ENCODE data around the gene XKR3. TPM values are rescaled to one million over a fixed set of nuclear protein-coding genes. Genes with fewer than 3 reads are reported as not detected.
"Not testable (repeated sequence)": the region's sequence is repeated elsewhere in the genome, so short reads cannot be mapped to it uniquely, and the experiment has no call there.

The XKR3 gene
- total RNA-seq = not detected

- DNase-seq = no peak
These were observed at the start of gene XKR3 for GRCh38 chr22:16824716-16825687. XKR3 (minus strand) TSS chr22:16825411; CDS start chr22:16808073, 17,338 bp downstream.

- not testable (repeated sequence) for DNase-seq
These were observed 44.4 kb upstream of the XKR3 start for GRCh38 chr22:16869640-16870039.

DNA sequence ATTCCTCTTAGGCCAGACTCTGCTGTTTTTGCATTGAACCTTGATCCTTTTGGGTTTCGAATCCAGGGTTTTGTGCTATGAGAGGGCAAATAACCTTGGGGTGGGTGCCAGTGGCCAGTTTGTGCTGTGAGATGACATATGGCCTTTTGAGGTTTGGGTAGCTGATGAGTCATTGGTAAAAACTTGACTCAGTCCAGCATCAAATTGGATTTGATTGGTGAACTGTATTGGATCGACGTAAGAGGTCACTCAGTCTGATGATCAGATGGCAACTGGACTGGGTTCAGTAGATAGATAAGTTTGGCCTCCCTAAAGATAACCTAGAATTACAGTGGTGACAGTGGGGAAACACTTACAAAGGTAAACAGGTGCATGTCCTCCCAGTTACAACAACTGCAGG is 41.0 kb upstream of the XKR3 start:
- DNase-seq = no peak

DNA sequence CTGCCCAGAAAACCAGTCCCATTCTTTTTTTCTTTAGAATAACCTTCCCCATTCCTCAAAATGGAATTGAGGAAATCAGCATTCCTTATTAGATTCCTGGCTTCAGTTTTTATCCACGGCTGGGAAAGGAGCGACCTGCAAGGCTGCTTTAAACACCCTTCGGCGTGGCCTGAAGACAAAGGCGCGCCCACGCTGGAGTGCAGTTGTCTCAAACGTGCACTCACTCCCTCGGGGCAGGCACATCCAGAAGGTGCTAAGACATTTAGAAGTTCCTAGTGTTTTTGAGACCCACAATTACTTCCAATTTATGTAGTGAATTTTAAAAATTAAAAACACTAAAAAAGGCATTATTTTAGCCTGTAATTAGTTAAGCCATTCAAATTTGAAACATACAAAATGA is 31.6 kb upstream of the XKR3 start:
- DNase-seq = not testable (repeated sequence)

DNA sequence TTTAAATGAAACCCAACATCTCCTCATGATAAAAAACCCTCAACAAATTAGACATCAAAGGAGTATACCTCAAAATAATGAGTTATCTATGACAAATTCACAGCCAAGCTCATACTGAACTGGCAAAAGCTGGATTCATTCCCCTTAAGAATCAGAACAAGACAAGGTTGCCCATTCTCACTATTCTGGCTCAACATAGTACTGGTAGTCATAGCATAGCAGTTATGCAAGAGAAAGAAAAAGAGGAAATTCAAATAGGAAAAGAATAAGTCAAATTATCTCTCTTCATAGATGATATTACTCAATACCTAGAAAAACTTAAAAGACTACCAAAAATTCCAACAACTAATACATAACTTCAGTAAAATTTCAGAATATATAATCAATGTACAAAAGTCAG is 29.4 kb upstream of the XKR3 start:
- no peak for DNase-seq

DNA sequence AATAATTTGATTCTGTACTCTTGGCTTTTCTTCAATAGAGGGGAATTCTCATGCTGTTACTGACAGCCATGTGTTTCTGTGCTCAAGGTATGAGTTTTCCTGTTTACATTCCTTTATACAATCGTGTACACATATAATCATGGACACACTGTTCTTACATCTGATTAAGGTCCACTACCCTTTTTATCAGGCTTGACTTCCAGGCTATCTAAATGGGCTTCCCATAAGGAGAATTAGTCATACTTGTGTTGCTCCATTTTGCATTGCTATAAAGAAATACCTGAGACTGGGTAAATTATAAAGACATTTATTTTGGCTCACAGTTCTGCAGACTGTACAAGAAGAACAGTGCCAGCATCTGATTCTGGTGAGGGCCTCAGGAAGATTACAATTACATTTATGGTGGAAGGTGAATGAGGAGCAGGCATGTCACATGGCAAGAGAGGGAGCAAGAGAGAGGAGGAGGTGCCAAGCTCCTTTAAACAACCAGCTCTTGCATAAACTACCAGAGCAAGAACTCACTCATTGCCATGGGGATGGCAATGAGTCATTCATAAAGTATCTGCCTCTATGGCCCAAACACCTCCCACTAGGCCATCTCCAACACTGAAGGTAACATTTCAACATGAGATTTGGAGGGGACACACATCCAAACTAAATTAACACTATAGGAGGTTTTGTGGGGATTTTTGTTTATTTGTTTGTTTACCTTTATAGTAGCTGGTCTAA is 26.2 kb upstream of the XKR3 start:
- not testable (repeated sequence) for DNase-seq

DNA sequence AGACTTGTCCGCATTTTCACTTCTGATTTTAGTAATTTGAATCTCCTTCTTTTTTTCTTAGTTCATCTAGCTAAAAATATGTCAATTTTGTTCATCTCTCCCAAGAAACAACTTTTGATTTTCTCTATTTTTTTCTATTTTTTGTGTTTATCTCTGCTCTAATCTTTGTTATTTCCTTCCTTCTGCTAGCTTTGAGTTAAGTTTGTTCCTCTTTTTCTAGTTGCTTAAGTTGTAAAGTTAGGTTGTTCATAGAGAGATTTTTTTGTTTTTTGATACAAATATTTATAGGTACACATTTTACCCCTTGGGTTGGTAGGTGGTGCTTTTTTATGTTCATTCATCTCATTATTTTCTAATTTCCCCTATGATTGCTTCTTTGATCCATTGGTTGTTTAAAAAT is 22.1 kb upstream of the XKR3 start:
- no peak for DNase-seq

- no peak for DNase-seq
These were observed 20.7 kb upstream of the XKR3 start for GRCh38 chr22:16845881-16846280.

- DNase-seq = no peak
These were observed 20.3 kb upstream of the XKR3 start for GRCh38 chr22:16845465-16845864.

- DNase-seq = no peak
These were observed 19.3 kb upstream of the XKR3 start for GRCh38 chr22:16844529-16844928.

GRCh38 chr22:16838073-16838472 is 12.9 kb upstream of the XKR3 start:
- DNase-seq = no peak

- DNase-seq = no peak
These were observed 9.8 kb upstream of the XKR3 start for GRCh38 chr22:16834971-16835370.

DNA sequence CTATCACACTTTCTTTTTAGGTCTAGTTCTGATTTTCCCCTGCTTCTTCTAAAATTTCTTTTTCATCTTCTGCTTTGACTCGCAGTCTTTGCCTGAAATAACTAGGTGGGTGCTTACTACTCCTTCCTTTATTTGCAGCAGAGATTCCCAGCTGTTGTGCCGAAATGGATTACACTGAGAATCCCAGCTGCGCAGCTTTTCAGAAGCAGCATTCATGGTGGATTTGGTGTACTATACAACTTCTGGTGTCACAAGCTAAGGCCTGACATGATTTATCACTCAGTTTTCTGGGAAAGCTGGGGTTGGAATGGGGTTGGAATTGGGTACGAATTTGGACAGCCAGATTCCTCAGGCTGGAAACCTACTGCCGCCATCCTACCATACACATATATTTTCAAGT is 6.0 kb upstream of the XKR3 start:
- DNase-seq = no peak

- DNase-seq = no peak
These were observed 4.8 kb upstream of the XKR3 start for GRCh38 chr22:16829985-16830384.

- no peak for DNase-seq
These were observed 3.7 kb upstream of the XKR3 start for GRCh38 chr22:16828876-16829275.

DNA sequence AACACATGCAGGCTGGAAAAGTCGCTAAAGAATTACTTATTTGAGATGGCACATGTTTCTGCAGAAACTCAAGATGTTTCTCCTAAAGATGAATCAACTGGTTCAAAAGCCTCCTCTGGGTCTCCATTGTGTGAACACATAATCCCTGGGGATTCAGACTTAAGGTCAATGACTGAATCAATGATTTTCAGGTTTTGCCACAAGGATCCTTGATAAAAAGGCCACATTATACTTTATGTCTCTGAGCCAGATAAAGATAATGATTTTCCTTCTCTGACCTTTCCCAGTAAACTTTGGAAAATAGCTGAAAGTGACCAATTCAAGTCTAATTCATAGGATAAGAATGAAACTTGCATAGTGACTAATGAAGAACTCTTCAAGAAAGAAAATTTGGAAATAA is 2.3 kb upstream of the XKR3 start:
- no peak for DNase-seq

GRCh38 chr22:16819249-16819648 is 6.0 kb downstream of the XKR3 start:
- no peak for DNase-seq

- no peak for DNase-seq
These were observed 6.7 kb downstream of the XKR3 start for GRCh38 chr22:16818538-16818937.

DNA sequence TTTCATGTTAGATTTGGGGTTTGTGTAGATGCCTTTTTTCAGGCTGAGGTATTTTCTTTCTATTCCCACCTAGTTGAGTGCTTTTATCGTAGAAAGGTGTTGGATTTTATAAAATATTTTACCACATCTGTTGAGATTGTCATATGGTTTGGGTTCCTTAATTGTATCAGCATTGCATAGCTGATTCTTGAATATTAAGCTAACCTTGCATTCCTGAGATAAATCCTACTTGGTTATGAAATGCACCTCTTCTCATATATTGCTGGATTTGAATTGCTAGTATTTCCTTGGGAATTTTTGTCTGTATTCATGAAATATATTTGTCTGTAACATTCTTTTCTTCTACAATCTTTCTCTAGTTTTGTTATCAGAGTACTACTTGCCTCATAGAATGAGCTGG is 10.1 kb downstream of the XKR3 start:
- no peak for DNase-seq

GRCh38 chr22:16810188-16810802 is 14.9 kb downstream of the XKR3 start:
- no peak for DNase-seq

GRCh38 chr22:16808744-16809143 is 16.5 kb downstream of the XKR3 start:
- DNase-seq = no peak

DNA sequence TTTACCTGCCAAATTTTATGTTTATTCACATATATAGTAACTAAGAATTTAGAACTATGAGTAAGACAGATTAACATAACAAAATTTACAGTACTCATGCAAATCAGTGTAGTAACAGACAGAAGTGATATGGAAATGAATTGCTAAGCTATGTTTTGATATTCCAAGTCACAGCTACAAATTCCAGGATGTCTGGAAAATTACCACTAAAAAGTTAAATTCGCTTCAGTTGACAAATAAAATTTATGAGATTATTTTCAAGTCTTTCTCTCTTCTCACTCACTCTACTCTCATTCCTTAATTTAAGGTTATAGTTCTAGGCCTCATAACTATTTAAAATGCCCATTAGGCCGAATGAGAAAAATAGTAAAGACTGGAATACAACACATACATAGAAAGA is 18.1 kb downstream of the XKR3 start:
- no peak for DNase-seq

GRCh38 chr22:16806401-16806800 is 18.8 kb downstream of the XKR3 start:
- no peak for DNase-seq
